ENCODE results near the gene CREG2. TPM values are rescaled to one million over a fixed set of nuclear protein-coding genes. Genes with fewer than 3 reads are reported as not detected.

CREG2 gene
- total RNA-seq, 1 experiment from 2014 or later: not detected

DNA sequence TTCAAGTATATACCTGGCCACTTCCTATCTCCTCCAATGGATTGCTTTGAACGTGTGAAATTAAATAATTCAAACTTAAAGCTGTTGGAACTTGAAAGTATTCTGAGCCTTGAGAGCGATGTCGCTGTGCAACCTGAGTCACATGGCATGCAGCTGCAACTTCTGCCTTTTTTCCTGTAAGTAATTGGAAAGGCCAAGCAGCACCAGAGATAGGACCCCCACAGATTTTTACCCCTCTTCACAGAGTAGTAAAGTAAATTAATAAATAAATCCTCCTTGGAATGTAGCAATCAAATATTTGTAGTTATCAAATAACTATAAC lies 75.6 kb downstream of the CREG2 start:
- ChIA-PET POLR2A (interaction anchor here (0.9 to 1.0 kb wide), 2 partner anchors 11 kb away, joined by 4 read pairs; no protein-coding TSS in a partner anchor), CTCF (no interaction called here)
- BruUV-seq (replicated peaks): no TSS peak
- intact Hi-C loops (cut with micrococcal nuclease): no loop called here
- TF ChIP-seq CTCF (IDR thresholded peaks at IDR 0.05; ENCODE audit: unreplicated experiment): no peak
- Mint-ChIP-seq H3K4me1 (ENCODE audit: insufficient read depth, unreplicated experiment) (peaks cover 3% of the 10 kb centered on the region), H3K27me3 (ENCODE audit: insufficient read depth, unreplicated experiment) (peaks cover 7% of the 10 kb centered on the region), H3K36me3 (ENCODE audit: insufficient read depth, unreplicated experiment) (no peaks in the 10 kb centered on the region), H3K9me3 (ENCODE audit: unreplicated experiment) (no peaks in the 10 kb centered on the region), H3K4me3 (ENCODE audit: unreplicated experiment) (no peak overlapping the region), H3K27ac (ENCODE audit: low read depth, unreplicated experiment) (no peak overlapping the region)
- no peak for DNase-seq (ENCODE audit: unreplicated experiment)

DNA sequence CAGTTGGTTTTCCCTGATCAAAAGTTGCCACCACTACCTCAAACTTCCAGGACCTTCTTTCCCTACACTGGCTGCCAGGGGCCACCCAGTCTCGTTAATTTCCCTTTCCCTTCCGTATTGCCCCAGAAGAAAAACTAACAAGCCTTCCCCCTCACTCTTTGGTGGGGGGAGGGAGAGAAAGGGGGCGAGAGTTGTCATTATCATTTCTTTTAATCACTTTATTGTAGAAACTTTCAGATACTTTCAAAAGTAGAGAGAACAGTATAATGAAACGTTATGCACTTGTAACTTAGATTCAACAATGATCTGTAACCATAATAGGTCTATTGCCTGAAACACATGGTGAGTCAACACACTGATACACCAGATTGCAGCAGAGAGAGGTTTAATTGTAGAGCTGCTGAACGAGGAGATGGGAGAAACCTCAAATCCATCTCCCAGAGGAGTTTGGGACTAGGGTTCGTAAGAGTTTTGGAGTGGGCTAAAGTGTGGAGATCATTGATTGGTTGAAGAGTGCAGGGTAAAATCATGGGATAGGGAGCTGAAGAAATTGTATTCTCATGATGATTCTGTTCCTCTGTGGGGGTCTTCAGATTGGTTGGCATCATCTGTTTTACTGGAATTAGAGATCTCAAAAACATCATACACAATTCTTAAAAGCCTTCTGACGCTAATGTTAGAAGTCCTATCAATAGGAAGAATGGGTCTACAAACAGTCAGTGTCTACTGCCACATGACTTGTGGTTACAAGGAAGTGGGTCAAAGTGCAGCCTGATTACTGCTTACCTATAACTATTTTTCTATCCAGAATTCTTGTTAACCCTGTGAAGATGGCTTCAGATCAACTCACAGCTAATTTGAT lies 76.2 kb downstream of the CREG2 start:
- CTCF ChIA-PET: no interaction called here
- BruUV-seq (replicated peaks): no TSS peak
- H3K36me3 Mint-ChIP-seq (ENCODE audit: insufficient read depth, unreplicated experiment): no peaks in the 10 kb centered on the region

GRCh38 chr2:101310090-101310833 lies 77.0 kb downstream of the CREG2 start:
- H3K4me3 Mint-ChIP-seq (ENCODE audit: unreplicated experiment): no peak overlapping the region
- H3K9me3 Mint-ChIP-seq (ENCODE audit: unreplicated experiment): no peaks in the 10 kb centered on the region
- CTCF ChIA-PET: interaction anchor here (1.1 kb wide), 1 partner anchor 70 kb away, joined by 3 read pairs; no protein-coding TSS in a partner anchor
- no TSS peak for BruUV-seq (replicated peaks)
- POLR2A ChIA-PET: interaction anchor here (0.6 to 2.6 kb wide), 2 partner anchors 18 to 56 kb away, joined by 3 to 7 read pairs; no protein-coding TSS in a partner anchor
- intact Hi-C loops (cut with micrococcal nuclease): no loop called here
- H3K27ac Mint-ChIP-seq (ENCODE audit: low read depth, unreplicated experiment): no peak overlapping the region
- no peaks in the 10 kb centered on the region for H3K36me3 Mint-ChIP-seq (ENCODE audit: insufficient read depth, unreplicated experiment)
- peaks cover 15% of the 10 kb centered on the region for H3K4me1 Mint-ChIP-seq (ENCODE audit: insufficient read depth, unreplicated experiment)
- no peak for DNase-seq (ENCODE audit: unreplicated experiment)
- no peaks in the 10 kb centered on the region for H3K27me3 Mint-ChIP-seq (ENCODE audit: insufficient read depth, unreplicated experiment)
- no peak for TF ChIP-seq CTCF (IDR thresholded peaks at IDR 0.05; ENCODE audit: unreplicated experiment)

More for the DNA sequence above, 76.2 kb downstream of the CREG2 start:
- TF ChIP-seq CTCF (IDR thresholded peaks at IDR 0.05; ENCODE audit: unreplicated experiment): no peak
- Mint-ChIP-seq H3K9me3 (ENCODE audit: unreplicated experiment) (no peaks in the 10 kb centered on the region), H3K4me1 (ENCODE audit: insufficient read depth, unreplicated experiment) (peaks cover 7% of the 10 kb centered on the region), H3K27ac (ENCODE audit: low read depth, unreplicated experiment) (no peak overlapping the region), H3K4me3 (ENCODE audit: unreplicated experiment) (no peak overlapping the region), H3K27me3 (ENCODE audit: insufficient read depth, unreplicated experiment) (peaks cover under 1% of the 10 kb centered on the region)
- POLR2A ChIA-PET: interaction anchor here (0.9 to 1.0 kb wide), 2 partner anchors 10 to 12 kb away, joined by 4 read pairs; no protein-coding TSS in a partner anchor
- no peak for DNase-seq (ENCODE audit: unreplicated experiment)
- intact Hi-C loops (cut with micrococcal nuclease): no loop called here
